ENCODE data around the gene FNDC3B. TPM values are rescaled to one million over a fixed set of nuclear protein-coding genes. Genes with fewer than 3 reads are reported as not detected.

The FNDC3B gene
- polyA plus RNA-seq, 2 of the 4 experiments (the other 2 are of a cell fraction), result 29.5 to 33.6 TPM

GRCh38 chr3:172287937-172288477, 248.6 kb downstream of the FNDC3B start:
- ChIA-PET CTCF (no interaction called here), POLR2A (no interaction called here)
- ATAC-seq (no peak), DNase-seq (ENCODE audit: low read depth in 1 of 2, low spot score in 1 of 2) (no peak), FAIRE-seq (no peak)
- Histone ChIP-seq H3K4me3 (no peak overlapping the region), H3K9me3 (no peaks in the 10 kb centered on the region), H3K4me2 (no peak overlapping the region), H3K4me1 (peaks cover 41% of the 10 kb centered on the region), H3K27ac (no peak overlapping the region)
- WGBS (ENCODE audit: missing lambda C conversion rate), result 90% methylated on average over 4 of the region's 4 CpGs
- TF ChIP-seq HOXB13 (CRISPR knock-in tag; IDR thresholded peaks at IDR 0.05; ENCODE audit: low read depth), result no peak

GRCh38 chr3:172288651-172289050, 249.3 kb downstream of the FNDC3B start:
- DNase-seq (ENCODE audit: low read depth in 1 of 2, low spot score in 1 of 2), result no peak
- 0 out of 6 replicates have a peak, but pooled peaks of 1 of the 2 experiments have one; percentile 16 for ATAC-seq
- FAIRE-seq, result no peak
- POLR2A ChIA-PET, result no interaction called here
- TF ChIP-seq TP53 (CRISPR knock-in tag; IDR thresholded peaks at IDR 0.05) (no peak), CEBPB (IDR thresholded peaks at IDR 0.05) (no peak), KDM1A (IDR thresholded peaks at IDR 0.05; ENCODE audit: low read depth) (no peak), MAZ (IDR thresholded peaks at IDR 0.05; ENCODE audit: borderline replicate concordance, low read depth, low read length) (no peak), CBX2 (IDR thresholded peaks at IDR 0.05; ENCODE audit: borderline replicate concordance, low read depth) (no peak), ELK1 (IDR thresholded peaks at IDR 0.05; ENCODE audit: low read depth, low read length) (no peak), RFX5 (IDR thresholded peaks at IDR 0.05) (no peak), USF2 (IDR thresholded peaks at IDR 0.05) (no peak), NPAS2 (CRISPR knock-in tag; IDR thresholded peaks at IDR 0.05; ENCODE audit: borderline replicate concordance) (no peak), ZFP36 (IDR thresholded peaks at IDR 0.05; ENCODE audit: borderline replicate concordance, partially characterized antibody) (no peak), GATA3 (IDR thresholded peaks at IDR 0.05; ENCODE audit: borderline replicate concordance) (no peak)
- no peaks in the 10 kb centered on the region for H3K9me3 ChIP-seq
- peaks cover 38% of the 10 kb centered on the region for H3K4me1 ChIP-seq
- H3K4me3 ChIP-seq, result no peak overlapping the region
- CTCF ChIA-PET, result no interaction called here
- H3K27ac ChIP-seq, result no peak overlapping the region
- no peak overlapping the region for H3K4me2 ChIP-seq
- WGBS (ENCODE audit: missing lambda C conversion rate), result 91% methylated on average over 4 of the region's 4 CpGs

GRCh38 chr3:172289583-172289982, 250.2 kb downstream of the FNDC3B start:
- TF ChIP-seq ATOH8 (CRISPR knock-in tag; IDR thresholded peaks at IDR 0.05; ENCODE audit: low read depth), result no peak
- TF ChIP-seq RAD21 (conservative IDR thresholded peaks at IDR 0.05 in 1 of 2, IDR thresholded peaks at IDR 0.05 in 1 of 2), result 0 out of 5 replicates have a peak, but pooled peaks have one; percentile 14 to 28
- no peak for TF ChIP-seq RCOR1 (IDR thresholded peaks at IDR 0.05; ENCODE audit: low read depth, low read length)
- Histone ChIP-seq H3K27ac (no peak overlapping the region), H3K4me2 (no peak overlapping the region), H3K4me1 (peaks cover 31% of the 10 kb centered on the region), H3K9me3 (no peaks in the 10 kb centered on the region), H3K4me3 (no peak overlapping the region)
- 82% methylated on average over 4 of the region's 6 CpGs for WGBS (ENCODE audit: missing lambda C conversion rate)
- ChIA-PET CTCF (interaction anchor here (1.5 kb wide), 1 partner anchor 21 kb away, joined by 3 read pairs; no protein-coding TSS in a partner anchor), POLR2A (no interaction called here)
- ATAC-seq (peak; percentile 60 to 73; a peak in 3 of 6 replicates), DNase-seq (ENCODE audit: low read depth in 1 of 2, low spot score in 1 of 2) (peak in 1 of 2 experiments; percentile 13), FAIRE-seq (no peak)

GRCh38 chr3:172290457-172290856, 251.1 kb downstream of the FNDC3B start:
- ChIA-PET CTCF (interaction anchor here (1.5 kb wide), 1 partner anchor 22 kb away, joined by 3 read pairs; no protein-coding TSS in a partner anchor), POLR2A (no interaction called here)
- Histone ChIP-seq H3K4me2 (no peak overlapping the region), H3K4me3 (no peak overlapping the region), H3K9me3 (no peaks in the 10 kb centered on the region), H3K27ac (no peak overlapping the region), H3K4me1 (peaks cover 23% of the 10 kb centered on the region)
- TF ChIP-seq CEBPB (IDR thresholded peaks at IDR 0.05) (no peak), HES2 (IDR thresholded peaks at IDR 0.05) (no peak), TP53 (CRISPR knock-in tag; IDR thresholded peaks at IDR 0.05) (no peak), REST (IDR thresholded peaks at IDR 0.05) (no peak), RAD21 (conservative IDR thresholded peaks at IDR 0.05 in 1 of 2, IDR thresholded peaks at IDR 0.05 in 1 of 2) (no peak), ZC3H11A (IDR thresholded peaks at IDR 0.05) (no peak), KDM1A (IDR thresholded peaks at IDR 0.05; ENCODE audit: low read depth) (no peak), POLR2A (IDR thresholded peaks at IDR 0.05; ENCODE audit: low read length) (no peak), NR3C1 (IDR thresholded peaks at IDR 0.05) (no peak), ZSCAN20 (CRISPR knock-in tag; IDR thresholded peaks at IDR 0.05) (no peak), CHD2 (IDR thresholded peaks at IDR 0.05; ENCODE audit: low read length, partially characterized antibody) (no peak), RNF2 (IDR thresholded peaks at IDR 0.05; ENCODE audit: borderline replicate concordance, low read depth) (no peak), GATA3 (IDR thresholded peaks at IDR 0.05; ENCODE audit: borderline replicate concordance) (no peak), EHMT2 (IDR thresholded peaks at IDR 0.05; ENCODE audit: low read depth) (no peak)
- FAIRE-seq (no peak), ATAC-seq (no peak), DNase-seq (ENCODE audit: low read depth in 1 of 2, low spot score in 1 of 2) (no peak)
- WGBS (ENCODE audit: missing lambda C conversion rate), result 95% methylated on average over 7 of the region's 7 CpGs

All from A549 (cell line).